Activated CD4-positive, CD25-positive, alpha-beta regulatory T cell (primary cell): ENCODE results near the gene CAPN5.

Source experiments
- DNase-seq, 4 experiments: peaks; one replicate each; lab custom pipeline; 2025; lab: John Stamatoyannopoulos, UW

CAPN5 gene

DNA sequence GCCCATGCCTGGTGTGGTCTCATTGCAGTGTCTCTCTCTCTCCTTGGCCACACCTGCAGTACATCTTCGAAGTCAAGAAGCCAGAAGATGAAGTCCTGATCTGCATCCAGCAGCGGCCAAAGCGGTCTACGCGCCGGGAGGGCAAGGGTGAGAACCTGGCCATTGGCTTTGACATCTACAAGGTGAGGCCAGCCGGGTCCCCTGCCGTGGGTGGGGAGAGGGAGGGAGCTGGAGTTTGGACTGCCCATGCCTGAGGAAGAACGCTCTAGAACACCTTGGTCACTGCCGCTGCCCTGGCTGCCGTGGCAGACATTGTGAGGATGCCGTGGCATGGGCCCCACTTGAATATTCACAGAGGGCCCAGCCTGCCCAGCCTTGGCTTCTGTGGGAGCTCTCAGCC lies 52.2 kb downstream of the CAPN5 start:
- DNase-seq: no peak

DNA sequence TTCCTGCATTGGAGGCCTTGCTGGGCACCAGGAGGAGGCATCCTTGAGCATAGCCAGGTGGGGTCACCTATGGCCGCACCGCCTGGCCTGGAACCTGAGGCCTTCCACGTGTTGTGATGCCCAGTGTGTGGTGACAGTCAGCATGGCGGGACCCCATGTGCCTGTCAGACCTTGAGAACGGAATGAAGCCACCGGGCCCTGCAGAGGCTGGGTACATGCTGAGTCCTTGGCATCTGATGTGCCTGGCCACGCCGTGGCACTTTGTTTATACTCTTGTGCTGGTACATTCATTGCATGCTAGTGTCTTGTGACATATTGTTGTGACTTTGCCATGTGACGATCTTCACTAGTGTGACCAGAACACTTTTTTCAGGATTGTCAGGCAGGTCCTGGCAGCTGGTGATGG lies 52.8 kb downstream of the CAPN5 start:
- DNase-seq: no peak

DNA sequence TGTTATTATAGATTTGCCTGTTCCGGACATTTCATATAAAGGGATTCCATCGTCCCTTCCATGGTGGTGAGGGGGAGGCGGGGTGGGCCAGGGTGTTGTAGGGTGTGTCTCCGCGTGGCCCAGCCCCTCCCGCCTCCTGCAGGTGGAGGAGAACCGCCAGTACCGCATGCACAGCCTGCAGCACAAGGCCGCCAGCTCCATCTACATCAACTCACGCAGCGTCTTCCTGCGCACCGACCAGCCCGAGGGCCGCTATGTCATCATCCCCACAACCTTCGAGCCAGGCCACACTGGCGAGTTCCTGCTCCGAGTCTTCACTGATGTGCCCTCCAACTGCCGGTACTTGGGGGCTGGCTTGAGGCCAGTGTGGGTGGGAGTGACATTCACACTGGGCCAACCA lies 53.8 kb downstream of the CAPN5 start:
- DNase-seq: no peak

- DNase-seq: no peak
These were observed 54.4 kb downstream of the CAPN5 start for GRCh38 chr11:77121096-77121640.

- DNase-seq: no peak
These were observed 55.3 kb downstream of the CAPN5 start for GRCh38 chr11:77121876-77122575.

DNA sequence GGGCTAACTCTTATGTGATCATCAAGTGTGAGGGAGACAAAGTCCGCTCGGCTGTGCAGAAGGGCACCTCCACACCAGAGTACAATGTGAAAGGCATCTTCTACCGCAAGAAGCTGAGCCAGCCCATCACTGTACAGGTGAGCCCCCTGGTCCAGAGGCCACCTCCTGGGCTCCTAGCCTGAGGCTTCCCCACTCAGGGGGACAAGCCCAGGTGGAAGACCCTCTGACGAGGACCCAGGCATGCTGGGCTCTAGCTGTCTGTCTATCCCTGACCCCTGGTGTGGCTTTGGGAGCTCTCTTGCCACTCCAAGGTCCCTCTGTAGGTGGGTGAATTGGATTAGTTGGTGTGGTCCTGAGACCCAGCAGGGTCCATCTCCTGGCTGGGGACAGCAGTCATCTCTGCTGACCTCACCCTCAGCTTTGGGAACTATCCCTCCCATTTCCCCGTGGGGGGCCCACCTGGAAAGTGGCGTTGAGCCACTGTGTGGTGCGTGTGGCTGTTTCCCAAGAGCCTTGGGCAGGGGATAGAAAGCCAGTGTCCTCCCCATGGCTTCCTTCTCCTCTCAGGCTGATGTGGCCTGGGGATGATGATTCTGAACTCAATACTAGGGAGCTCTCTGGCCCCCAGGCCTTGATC lies 55.9 kb downstream of the CAPN5 start:
- DNase-seq: no peak

GRCh38 chr11:77123591-77123990 lies 56.8 kb downstream of the CAPN5 start:
- DNase-seq: no peak

GRCh38 chr11:77124041-77124440 lies 57.3 kb downstream of the CAPN5 start:
- DNase-seq: no peak

DNA sequence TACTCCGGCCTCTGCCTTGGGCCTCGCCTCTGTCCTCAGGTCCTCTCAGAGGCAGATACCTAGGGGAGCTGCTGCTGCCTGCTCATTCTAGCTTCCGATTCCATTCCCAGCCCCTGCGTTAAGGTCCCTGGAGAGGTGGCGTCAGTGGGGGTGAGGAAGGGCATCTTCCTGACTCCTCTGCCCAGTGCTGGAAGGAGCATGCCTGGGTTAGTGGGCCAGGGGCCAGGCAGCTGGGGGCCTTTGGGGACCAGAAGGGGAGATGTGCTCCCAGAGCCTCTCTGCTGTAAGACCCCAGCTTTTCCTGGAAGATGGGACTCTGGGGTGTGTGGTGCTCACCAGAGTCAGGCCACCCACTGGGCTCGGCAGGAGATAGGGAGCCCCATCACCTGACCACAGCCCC lies 57.7 kb downstream of the CAPN5 start:
- no peak for DNase-seq

- no peak for DNase-seq
These were observed 58.4 kb downstream of the CAPN5 start for GRCh38 chr11:77125191-77125590.

DNA sequence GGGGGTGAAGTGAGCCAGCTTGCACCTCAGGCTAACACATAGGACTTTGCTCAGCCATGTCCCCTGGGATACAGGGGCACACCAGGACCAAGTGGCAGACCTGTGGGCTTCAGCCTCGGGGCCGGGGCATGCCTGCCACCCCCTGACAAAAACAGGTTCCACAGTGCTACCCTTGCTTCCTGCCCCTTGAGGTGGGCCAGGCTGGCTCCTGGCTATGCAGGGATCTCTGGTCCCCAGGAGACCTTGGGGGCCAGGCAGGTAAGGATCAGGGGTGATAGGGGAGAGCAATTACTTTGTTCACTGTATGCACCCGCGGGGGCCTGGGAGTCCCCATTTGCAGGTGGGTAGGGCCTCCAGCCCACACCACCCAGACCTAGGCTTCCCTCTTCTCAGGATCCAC lies 58.9 kb downstream of the CAPN5 start:
- no peak for DNase-seq

- no peak for DNase-seq
These were observed 59.5 kb downstream of the CAPN5 start for GRCh38 chr11:77126156-77126775.

DNA sequence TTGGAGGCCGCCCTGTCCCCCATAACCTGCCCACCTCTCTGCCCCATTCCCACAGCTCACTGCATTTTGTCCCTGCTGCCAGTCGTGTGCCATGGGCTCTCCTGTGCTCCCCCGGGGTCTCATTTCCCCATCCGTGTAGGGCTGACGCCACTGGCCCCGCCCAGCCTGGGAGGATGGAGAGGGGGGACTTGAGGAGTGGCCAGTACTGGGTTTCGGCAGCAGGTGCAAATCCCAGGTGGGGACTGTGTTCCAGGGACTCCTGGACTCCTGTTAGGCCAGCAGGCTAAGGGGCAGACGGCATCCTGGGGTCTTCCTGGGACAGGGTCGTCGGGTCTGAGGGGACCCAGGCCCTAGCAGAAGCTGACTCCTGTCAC lies 60.1 kb downstream of the CAPN5 start:
- no peak for DNase-seq

- peak; percentile 14 to 21 (median 18) for DNase-seq
These were observed 60.6 kb downstream of the CAPN5 start for GRCh38 chr11:77127235-77127911.

- no peak for DNase-seq
These were observed 61.3 kb downstream of the CAPN5 start, which contains the start of gene MYO7A for GRCh38 chr11:77127920-77128691. Gene MYO7A (plus strand): TSS chr11:77128246. CDS start chr11:77130635, 2,389 bp downstream.

DNA sequence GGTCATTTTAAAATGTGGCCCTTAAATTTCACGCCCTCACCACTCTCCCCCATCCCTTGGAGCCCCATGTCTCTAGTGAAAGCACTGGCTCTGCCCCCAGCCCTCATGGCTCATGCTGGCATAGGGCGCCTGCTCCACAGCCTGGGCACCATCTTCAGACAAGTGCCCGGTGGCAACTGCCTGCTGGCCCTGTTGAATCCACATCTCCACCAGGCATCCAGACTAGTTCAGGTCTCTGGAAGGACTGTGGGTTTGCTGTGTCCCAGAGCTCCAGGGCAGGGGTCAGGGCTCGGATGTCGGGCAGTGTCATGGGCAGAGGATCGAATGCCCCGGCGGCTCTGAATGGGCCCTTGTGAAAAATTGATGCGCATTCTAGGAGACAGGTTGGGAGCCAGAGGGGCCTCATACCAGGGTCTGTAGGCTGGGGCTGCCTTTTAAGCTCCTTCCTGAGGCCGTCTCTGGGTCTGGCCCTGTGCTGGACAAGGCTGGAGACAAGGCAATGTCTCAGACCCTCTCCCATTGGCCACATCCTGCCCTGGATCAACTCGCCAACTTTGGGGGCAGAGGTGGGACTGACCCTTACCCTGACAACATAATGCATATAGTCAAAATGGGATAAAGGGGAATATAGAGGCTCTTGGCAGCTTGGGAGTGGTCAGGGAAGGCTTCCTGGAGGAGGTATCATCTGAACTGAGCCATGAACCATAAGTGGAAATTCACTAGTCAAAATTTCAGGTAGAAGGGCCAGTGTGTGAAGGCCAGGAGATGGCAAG lies 62.5 kb downstream of the CAPN5 start:
- no peak for DNase-seq

GRCh38 chr11:77129842-77130756 lies 63.3 kb downstream of the CAPN5 start:
- no peak for DNase-seq

GRCh38 chr11:77130763-77131513 lies 64.2 kb downstream of the CAPN5 start:
- no peak for DNase-seq

DNA sequence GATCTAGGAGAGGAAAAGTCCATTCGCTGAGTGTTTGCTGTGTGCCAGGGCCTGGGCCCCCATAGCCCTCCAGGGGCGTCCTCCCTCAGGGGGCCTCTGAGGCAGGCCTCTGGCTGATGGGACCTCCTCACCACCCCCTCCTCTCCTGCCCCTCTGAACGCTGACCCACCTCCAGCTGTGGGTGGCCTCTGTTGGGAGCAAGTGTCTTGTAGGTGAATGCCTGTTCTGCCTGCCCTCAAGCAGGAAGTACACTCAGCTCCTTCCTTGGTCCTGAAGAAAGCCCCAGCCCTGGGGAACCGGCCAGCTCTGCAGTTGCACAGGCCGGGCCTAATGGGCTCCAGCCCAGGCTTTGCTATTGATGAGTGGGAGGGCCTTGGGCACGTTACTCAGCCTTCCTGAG lies 64.8 kb downstream of the CAPN5 start:
- no peak for DNase-seq
